Neuronal stem cell (in vitro differentiated cells): ENCODE results near the gene FRS3.

Experiments used
- DNase-seq: peaks from one replicate; pipeline ENCODE4 v3.0.0-alpha.2; 2013; ENCODE audit warnings: low spot score
- H2AFZ ChIP-seq: one replicate; pipeline ENCODE4 v1.6.1; 2013; ENCODE audit warnings: mild to moderate bottlenecking, low read length, inconsistent platforms
- H2AK5ac ChIP-seq: 2 replicates; pipeline ENCODE4 v1.6.1; 2013; ENCODE audit warnings: low read depth, mild to moderate bottlenecking, inconsistent platforms, low read length, moderate library complexity, mixed read lengths
- H2BK120ac ChIP-seq: 2 replicates; pipeline ENCODE4 v1.6.1; 2013; ENCODE audit warnings: low read depth, mild to moderate bottlenecking, inconsistent platforms, low read length, moderate library complexity, mixed read lengths
- H2BK12ac ChIP-seq: one replicate; pipeline ENCODE4 v1.6.1; 2013; ENCODE audit warnings: low read length, inconsistent platforms
- H2BK15ac ChIP-seq: 2 replicates; pipeline ENCODE4 v1.6.1; 2013; ENCODE audit warnings: mild to moderate bottlenecking, low read length, inconsistent platforms, mixed read lengths
- H2BK5ac ChIP-seq: one replicate; pipeline ENCODE4 v1.6.1; 2013; ENCODE audit warnings: inconsistent platforms, mild to moderate bottlenecking, low read length, moderate library complexity
- H3K14ac ChIP-seq: one replicate; pipeline ENCODE4 v1.6.1; 2013; ENCODE audit warnings: low read length, inconsistent platforms
- H3K18ac ChIP-seq: 2 replicates; pipeline ENCODE4 v1.6.1; 2013; ENCODE audit warnings: low read length, inconsistent platforms
- H3K23ac ChIP-seq: 2 replicates; pipeline ENCODE4 v1.6.1; 2013; ENCODE audit warnings: low read depth, mild to moderate bottlenecking, mixed read lengths, low read length, inconsistent platforms; ENCODE audit not compliant: poor library complexity
- H3K27ac ChIP-seq: replicated peaks from 3 replicates; pipeline ENCODE4 v1.5.1; 2013; ENCODE audit warnings: low read length, inconsistent platforms
- H3K27me3 ChIP-seq, 3 experiments: 2 replicates each; pipeline ENCODE4 v1.6.1; 2013; ENCODE audit warnings: low read length in 3 of 3, mild to moderate bottlenecking in 2 of 3, inconsistent platforms in 1 of 3, low read depth in 1 of 3, mixed read lengths in 1 of 3, moderate library complexity in 1 of 3; ENCODE audit not compliant: control insufficient read depth in 3 of 3, insufficient read depth in 3 of 3
- H3K36me3 ChIP-seq, 2 donors: replicated peaks in 1 of 2; 2 replicates each; pipeline ENCODE4 v1.6.1; 2013; ENCODE audit warnings: low read length in 2 of 2; ENCODE audit not compliant: control insufficient read depth in 2 of 2, insufficient read depth in 2 of 2
- H3K4ac ChIP-seq: 2 replicates; pipeline ENCODE4 v1.6.1; 2013; ENCODE audit warnings: inconsistent platforms, mild to moderate bottlenecking, low read length, moderate library complexity
- H3K4me1 ChIP-seq, 2 donors: 1 replicate in 1 of 2; 2 replicates in 1 of 2; pipeline ENCODE4 v1.6.1; 2013; ENCODE audit warnings: low read length in 2 of 2, low read depth in 1 of 2; ENCODE audit not compliant: control insufficient read depth in 2 of 2, insufficient read depth in 1 of 2
- H3K4me2 ChIP-seq: one replicate; pipeline ENCODE4 v1.6.1; 2013; ENCODE audit warnings: mild to moderate bottlenecking, low read length, inconsistent platforms; ENCODE audit not compliant: insufficient read depth, poor library complexity, severe bottlenecking
- H3K4me3 ChIP-seq, 2 donors: 2 replicates each; pipeline ENCODE4 v1.5.1; 2013; ENCODE audit warnings: low read length in 2 of 2, mild to moderate bottlenecking in 2 of 2, inconsistent platforms in 1 of 2, moderate library complexity in 1 of 2
- H3K79me1 ChIP-seq: one replicate; pipeline ENCODE4 v1.6.1; 2013; ENCODE audit warnings: low read depth, mild to moderate bottlenecking, inconsistent platforms, low read length, moderate library complexity
- H3K9ac ChIP-seq: one replicate; pipeline ENCODE4 v1.6.1; 2013; ENCODE audit warnings: mild to moderate bottlenecking, low read depth, low read length, inconsistent platforms; ENCODE audit not compliant: poor library complexity
- H3K9me3 ChIP-seq, 2 donors: replicated peaks in 1 of 2; 2 replicates each; pipeline versions ENCODE3 to v1.6.1; 2013; ENCODE audit warnings: low read length in 2 of 2, mild to moderate bottlenecking in 2 of 2, inconsistent platforms in 1 of 2, low read depth in 1 of 2, mixed read lengths in 1 of 2, moderate library complexity in 1 of 2; ENCODE audit not compliant: control insufficient read depth in 2 of 2, insufficient read depth in 1 of 2
- H4K8ac ChIP-seq: one replicate; pipeline ENCODE4 v1.6.1; 2013; ENCODE audit warnings: low read depth, mild to moderate bottlenecking, inconsistent platforms, low read length, moderate library complexity
- H4K91ac ChIP-seq: one replicate; pipeline ENCODE4 v1.6.1; 2013; ENCODE audit warnings: low read length, low read depth, mild to moderate bottlenecking, inconsistent platforms; ENCODE audit not compliant: poor library complexity
- WGBS, 2 donors: extraction: QIAGEN DNeasy Blood & Tissue Kit; methylation state at CpG; one replicate each; pipeline ENCODE4 v1.1.7; 2013; ENCODE audit warnings: missing lambda C conversion rate in 2 of 2, mixed read lengths in 1 of 2; ENCODE audit not compliant: insufficient read length in 2 of 2, insufficient replicate concordance in 1 of 2; ENCODE audit errors: extremely low coverage in 2 of 2; 5-methylcytosine and 5-hydroxymethylcytosine counted together

The FRS3 gene

GRCh38 chr6:41786451-41787218 lies 6.9 kb upstream of the FRS3 start:
- Histone ChIP-seq H2AFZ (peak overlapping the region; percentile 93), H3K36me3 (peaks cover 14 to 29% of the 10 kb centered on the region in 2 donors), H2AK5ac (peak overlapping the region; percentile 97), H4K91ac (peak overlapping the region; percentile 35), H3K4ac (no peak overlapping the region), H3K4me3 (peak overlapping the region; percentile 77 to 98), H3K18ac (peak overlapping the region; percentile 96), H3K23ac (peak overlapping the region; percentile 66), H3K4me2 (peak overlapping the region; percentile 90), H3K4me1 (peaks cover 2 to 5% of the 10 kb centered on the region in 2 donors), H3K9me3 (no peaks in the 10 kb centered on the region), H2BK12ac (no peak overlapping the region), H4K8ac (no peak overlapping the region), H2BK120ac (no peak overlapping the region), H3K14ac (peak overlapping the region; percentile 86), H2BK5ac (peak overlapping the region; percentile 56), H3K27me3 (no peaks in the 10 kb centered on the region), H2BK15ac (peak overlapping the region; percentile 94), H3K79me1 (no peaks in the 10 kb centered on the region), H3K9ac (peak overlapping the region; percentile 93), H3K27ac (peak overlapping the region; percentile 66)
- DNase-seq = peak; percentile 87
- WGBS, 2 donors = no CpG with 5 or more reads among the region's 58 CpGs

GRCh38 chr6:41785689-41786450 lies 6.2 kb upstream of the FRS3 start:
- H3K27me3 ChIP-seq = no peaks in the 10 kb centered on the region
- no peak for DNase-seq
- peak overlapping the region; percentile 77 to 79 for H3K4me3 ChIP-seq
- H4K91ac ChIP-seq = no peak overlapping the region
- peaks cover 6 to 11% of the 10 kb centered on the region in 2 donors for H3K4me1 ChIP-seq
- H3K18ac ChIP-seq = peak overlapping the region; percentile 92
- no peaks in the 10 kb centered on the region for H3K79me1 ChIP-seq
- no peak overlapping the region for H4K8ac ChIP-seq
- no peak overlapping the region for H3K27ac ChIP-seq
- H2BK120ac ChIP-seq = no peak overlapping the region
- H2AK5ac ChIP-seq = peak overlapping the region; percentile 97
- peak overlapping the region; percentile 90 for H3K14ac ChIP-seq
- H3K23ac ChIP-seq = peak overlapping the region; percentile 66
- peak overlapping the region; percentile 93 for H2BK12ac ChIP-seq
- H2BK5ac ChIP-seq = peak overlapping the region; percentile 56
- peak overlapping the region; percentile 84 for H3K9ac ChIP-seq
- peak overlapping the region; percentile 6 for H3K4ac ChIP-seq
- H3K4me2 ChIP-seq = peak overlapping the region; percentile 90
- no peaks in the 10 kb centered on the region for H3K9me3 ChIP-seq
- H3K36me3 ChIP-seq = peaks cover 14 to 21% of the 10 kb centered on the region in 2 donors
- peak overlapping the region; percentile 94 for H2BK15ac ChIP-seq
- WGBS, 2 donors = no CpG with 5 or more reads among the region's 29 CpGs
- H2AFZ ChIP-seq = peak overlapping the region; percentile 93

- Histone ChIP-seq H2BK12ac (no peak overlapping the region), H2AFZ (no peak overlapping the region), H3K79me1 (no peaks in the 10 kb centered on the region), H3K27ac (no peak overlapping the region), H3K18ac (no peak overlapping the region), H3K4ac (no peak overlapping the region), H3K9ac (no peak overlapping the region), H3K14ac (no peak overlapping the region), H2BK5ac (no peak overlapping the region), H3K4me2 (no peak overlapping the region), H2BK15ac (no peak overlapping the region), H2BK120ac (no peak overlapping the region), H3K27me3 (no peaks in the 10 kb centered on the region), H3K9me3 (no peaks in the 10 kb centered on the region), H3K36me3 (peaks cover 12 to 15% of the 10 kb centered on the region in 2 donors), H3K4me1 (peaks cover 6 to 12% of the 10 kb centered on the region in 2 donors), H3K4me3 (no peak overlapping the region), H4K91ac (no peak overlapping the region), H3K23ac (no peak overlapping the region), H2AK5ac (peak overlapping the region; percentile 27), H4K8ac (no peak overlapping the region)
- DNase-seq = no peak
- no CpG with 5 or more reads among the region's 11 CpGs for WGBS, 2 donors
Observed at GRCh38 chr6:41785254-41785653, 5.6 kb upstream of the FRS3 start.

GRCh38 chr6:41784581-41785171 lies 5.0 kb upstream of the FRS3 start:
- Histone ChIP-seq H3K23ac (no peak overlapping the region), H3K27me3 (no peaks in the 10 kb centered on the region), H4K91ac (no peak overlapping the region), H2BK15ac (no peak overlapping the region), H3K4ac (no peak overlapping the region), H2AK5ac (no peak overlapping the region), H3K18ac (no peak overlapping the region), H2BK120ac (no peak overlapping the region), H3K36me3 (peaks cover 9% of the 10 kb centered on the region in 2 donors), H3K9ac (no peak overlapping the region), H4K8ac (no peak overlapping the region), H3K4me2 (no peak overlapping the region), H2AFZ (no peak overlapping the region), H3K4me3 (no peak overlapping the region), H3K27ac (no peak overlapping the region), H3K14ac (no peak overlapping the region), H3K9me3 (no peaks in the 10 kb centered on the region), H3K4me1 (peaks cover 6 to 12% of the 10 kb centered on the region in 2 donors), H2BK5ac (no peak overlapping the region), H2BK12ac (no peak overlapping the region), H3K79me1 (no peaks in the 10 kb centered on the region)
- no CpG with 5 or more reads among the region's 5 CpGs for whole genome bisulfite sequencing, 2 donors
- no peak for DNase-seq
